MCF 10A (cell line): ENCODE results near the gene RAD51D. TPM values are rescaled to one million over a fixed set of nuclear protein-coding genes. Genes with fewer than 3 reads are reported as not detected.

Experiments
- BruUV-seq: library from RNA; stranded (reverse); fragments of 400-500 nt; replicated peaks from 2 replicates; lab custom pipeline; 2021; lab: Mats Ljungman, UMichigan
- CTCF ChIA-PET: fragments of 300-600 bp; sonication (Branson Sonifier 250); formaldehyde crosslinking; extraction: SDS; loops from one replicate; lab custom pipeline; 2021; ENCODE audit warnings: antibody characterized with exemption, inconsistent platforms; lab: Yijun Ruan, JAX
- POLR2A ChIA-PET: fragments of 300-600, 350-650 bp; sonication (Branson Sonifier 250); formaldehyde crosslinking; extraction: SDS; loops from one replicate; lab custom pipeline; 2020; ENCODE audit warnings: antibody characterized with exemption, inconsistent platforms; lab: Yijun Ruan, JAX
- DNase-seq: peaks from one replicate; pipeline ENCODE4 v3.0.0-alpha.2; 2018; ENCODE audit not compliant: unreplicated experiment
- H3K27ac Mint-ChIP-seq: one replicate; pipeline ENCODE4 v1.8.0; 2022; ENCODE audit warnings: mild to moderate bottlenecking, low read depth, mixed read lengths; ENCODE audit not compliant: unreplicated experiment
- H3K27me3 Mint-ChIP-seq: one replicate; pipeline ENCODE4 v1.8.0; 2022; ENCODE audit warnings: mixed read lengths; ENCODE audit not compliant: insufficient read depth, unreplicated experiment
- H3K36me3 Mint-ChIP-seq: one replicate; pipeline ENCODE4 v1.8.0; 2022; ENCODE audit warnings: mild to moderate bottlenecking, moderate library complexity, mixed read lengths; ENCODE audit not compliant: insufficient read depth, unreplicated experiment
- H3K4me1 Mint-ChIP-seq: one replicate; pipeline ENCODE4 v1.8.0; 2022; ENCODE audit warnings: mixed read lengths; ENCODE audit not compliant: insufficient read depth, unreplicated experiment
- H3K4me3 Mint-ChIP-seq: one replicate; pipeline ENCODE4 v1.8.0; 2022; ENCODE audit warnings: mild to moderate bottlenecking, moderate library complexity, mixed read lengths; ENCODE audit not compliant: unreplicated experiment
- H3K9me3 Mint-ChIP-seq: one replicate; pipeline ENCODE4 v1.8.0; 2022; ENCODE audit warnings: mixed read lengths; ENCODE audit not compliant: unreplicated experiment
- intact Hi-C: fragments of 100-400 bp; cut with micrococcal nuclease; formaldehyde crosslinking; loops from 2 replicates; pipeline ENCODE4 v1.14.1; 2022
- total RNA-seq: library from RNA; stranded (reverse); gene quantifications from 2 replicates; pipeline ENCODE4 v1.2.3, GENCODE V29; 2022
- TF ChIP-seq, protein P1 (sequence below): fragments of 200-600 bp; IDR thresholded peaks from one replicate; pipeline ENCODE4 v1.8.0; 2022; ENCODE audit warnings: antibody characterized with exemption, mild to moderate bottlenecking; ENCODE audit not compliant: unreplicated experiment

Gene RAD51D
- total RNA-seq, 1 experiment from 2014 or later = 13.0 TPM

DNA sequence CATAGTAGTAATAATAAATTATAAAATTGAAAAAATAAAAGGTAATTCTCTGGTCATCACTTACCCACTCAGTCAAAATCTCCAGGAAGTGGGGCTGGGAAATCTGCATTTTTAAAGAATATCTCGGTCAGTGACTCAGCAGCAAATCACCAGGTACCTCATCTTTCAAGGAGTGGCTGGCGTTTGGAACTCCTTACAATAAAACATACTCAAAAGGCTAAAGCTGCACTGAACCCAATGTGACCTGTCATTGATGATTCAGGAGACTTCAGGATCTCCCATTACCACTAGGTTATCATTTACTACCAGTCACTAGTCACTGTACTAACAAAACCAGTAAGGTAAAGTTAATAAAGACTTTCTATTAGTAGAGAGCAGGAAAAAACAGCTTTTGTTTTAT is 34.7 kb downstream of the RAD51D start:
- CTCF ChIA-PET = interaction anchor here (0.7 to 2.5 kb wide), 3 partner anchors 19 to 87 kb away, joined by 3 to 8 read pairs (median 3); no protein-coding TSS in a partner anchor
- Mint-ChIP-seq H3K4me3 (no peak overlapping the region), H3K36me3 (no peaks in the 10 kb centered on the region), H3K27ac (peak overlapping the region; percentile 67), H3K9me3 (no peaks in the 10 kb centered on the region), H3K27me3 (no peaks in the 10 kb centered on the region), H3K4me1 (peaks cover 21% of the 10 kb centered on the region)
- BruUV-seq = no TSS peak
- POLR2A ChIA-PET = interaction anchor here (1.1 to 9.8 kb wide), 4 partner anchors 10 to 123 kb away, joined by 3 to 119 read pairs (median 22); partner anchors contain the start of genes CCT6B, LIG3, RFFL and ZNF830
- peak; percentile 68 for DNase-seq
- intact Hi-C loops = loop anchor here (5.0 kb wide), 2 partner anchors 63 to 103 kb away; partner anchors contain the start of gene LIG3
- TF ChIP-seq, protein P1, sequence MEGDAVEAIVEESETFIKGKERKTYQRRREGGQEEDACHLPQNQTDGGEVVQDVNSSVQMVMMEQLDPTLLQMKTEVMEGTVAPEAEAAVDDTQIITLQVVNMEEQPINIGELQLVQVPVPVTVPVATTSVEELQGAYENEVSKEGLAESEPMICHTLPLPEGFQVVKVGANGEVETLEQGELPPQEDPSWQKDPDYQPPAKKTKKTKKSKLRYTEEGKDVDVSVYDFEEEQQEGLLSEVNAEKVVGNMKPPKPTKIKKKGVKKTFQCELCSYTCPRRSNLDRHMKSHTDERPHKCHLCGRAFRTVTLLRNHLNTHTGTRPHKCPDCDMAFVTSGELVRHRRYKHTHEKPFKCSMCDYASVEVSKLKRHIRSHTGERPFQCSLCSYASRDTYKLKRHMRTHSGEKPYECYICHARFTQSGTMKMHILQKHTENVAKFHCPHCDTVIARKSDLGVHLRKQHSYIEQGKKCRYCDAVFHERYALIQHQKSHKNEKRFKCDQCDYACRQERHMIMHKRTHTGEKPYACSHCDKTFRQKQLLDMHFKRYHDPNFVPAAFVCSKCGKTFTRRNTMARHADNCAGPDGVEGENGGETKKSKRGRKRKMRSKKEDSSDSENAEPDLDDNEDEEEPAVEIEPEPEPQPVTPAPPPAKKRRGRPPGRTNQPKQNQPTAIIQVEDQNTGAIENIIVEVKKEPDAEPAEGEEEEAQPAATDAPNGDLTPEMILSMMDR = no peak

DNA sequence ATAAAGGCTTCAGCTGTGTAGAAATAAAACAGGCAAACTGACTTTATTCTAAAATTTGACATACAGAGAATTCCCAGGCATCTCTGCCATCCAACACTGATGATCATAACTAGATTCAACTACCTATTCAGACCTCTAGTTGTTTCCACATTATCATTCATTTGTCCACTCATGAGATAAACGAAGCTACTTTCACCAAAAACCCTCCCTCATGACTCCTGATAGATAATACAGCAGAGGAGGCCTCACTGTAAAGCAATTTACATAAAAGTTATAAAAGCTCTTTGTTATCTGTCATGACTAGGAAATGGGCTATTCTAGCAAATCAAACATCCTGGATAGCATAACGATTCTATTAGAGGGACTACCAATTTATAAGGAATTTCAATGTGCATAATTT is 36.6 kb downstream of the RAD51D start:
- no peak overlapping the region for H3K4me3 Mint-ChIP-seq
- POLR2A ChIA-PET = interaction anchor here (0.7 to 9.8 kb wide), 9 partner anchors 9 to 496 kb away, joined by 3 to 119 read pairs (median 4); partner anchors contain the start of genes PEX12 and RFFL
- no peaks in the 10 kb centered on the region for H3K9me3 Mint-ChIP-seq
- peaks cover 28% of the 10 kb centered on the region for H3K4me1 Mint-ChIP-seq
- H3K27ac Mint-ChIP-seq = peak overlapping the region; percentile 25
- no TSS peak for BruUV-seq
- no peaks in the 10 kb centered on the region for H3K27me3 Mint-ChIP-seq
- TF ChIP-seq, protein P1 = no peak
- no peak for DNase-seq
- CTCF ChIA-PET = interaction anchor here (0.6 to 1.3 kb wide), 3 partner anchors 104 to 721 kb away, joined by 3 read pairs; no protein-coding TSS in a partner anchor
- intact Hi-C loops = no loop called here
- H3K36me3 Mint-ChIP-seq = no peaks in the 10 kb centered on the region

DNA sequence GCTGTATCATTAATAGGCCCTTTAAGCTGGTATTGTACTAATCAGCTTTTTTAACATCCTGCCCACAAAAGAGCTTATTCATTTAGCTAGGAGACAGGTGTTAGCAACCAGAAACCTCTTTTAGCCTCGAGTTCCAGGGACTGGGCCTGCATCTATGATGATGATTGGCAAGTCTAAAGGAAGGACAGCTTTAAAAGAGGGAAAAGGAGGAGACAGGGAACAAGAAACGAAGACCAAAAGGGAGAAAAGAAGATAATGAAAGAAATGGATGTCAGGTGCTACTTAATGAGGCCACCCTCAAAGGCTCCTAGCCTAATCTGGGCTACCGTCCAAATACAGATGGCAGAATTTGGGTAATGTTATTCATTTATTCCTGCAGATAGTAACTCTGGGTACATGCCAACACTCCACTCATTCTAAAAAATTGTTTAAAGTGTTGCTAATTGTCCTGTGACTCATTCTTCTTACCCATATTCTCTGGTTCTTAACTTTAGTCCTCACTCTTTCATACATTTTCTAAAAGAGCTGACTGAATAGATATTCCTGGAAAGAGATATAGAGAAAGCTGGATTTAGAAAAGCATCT is 37.5 kb downstream of the RAD51D start:
- Mint-ChIP-seq H3K27me3 (no peaks in the 10 kb centered on the region), H3K4me3 (no peak overlapping the region), H3K27ac (no peak overlapping the region), H3K4me1 (peaks cover 25% of the 10 kb centered on the region), H3K9me3 (no peaks in the 10 kb centered on the region), H3K36me3 (no peaks in the 10 kb centered on the region)
- TF ChIP-seq, protein P1 = no peak
- DNase-seq = peak; percentile 93
- intact Hi-C loops = no loop called here
- no TSS peak for BruUV-seq
- POLR2A ChIA-PET = interaction anchor here (0.6 to 9.8 kb wide), 11 partner anchors 10 to 827 kb away, joined by 3 to 119 read pairs (median 4); partner anchors contain the start of genes LIG3, PEX12 and RFFL
- CTCF ChIA-PET = interaction anchor here (0.5 to 1.3 kb wide), 3 partner anchors 34 to 103 kb away, joined by 3 to 4 read pairs (median 3); no protein-coding TSS in a partner anchor

DNA sequence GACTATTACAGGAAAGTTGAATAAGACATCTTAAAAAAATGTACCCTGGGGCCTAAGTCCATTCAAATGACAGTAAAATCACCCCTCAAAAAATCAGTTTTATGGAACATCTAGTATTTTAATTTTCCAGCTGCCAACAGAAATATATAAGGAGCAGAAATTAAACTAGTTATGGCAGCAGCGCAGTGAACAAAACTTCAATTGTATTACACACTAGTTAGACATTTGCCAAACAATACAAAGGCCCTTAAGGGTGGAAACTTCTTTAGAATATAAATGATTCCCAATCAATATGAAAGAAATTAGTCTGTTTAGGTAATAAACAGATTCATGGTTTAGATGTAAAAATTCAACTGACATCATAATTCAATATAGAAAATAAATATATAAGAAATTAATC is 38.0 kb downstream of the RAD51D start:
- Mint-ChIP-seq H3K4me3 (no peak overlapping the region), H3K36me3 (no peaks in the 10 kb centered on the region), H3K27me3 (no peaks in the 10 kb centered on the region), H3K4me1 (peaks cover 20% of the 10 kb centered on the region), H3K27ac (no peak overlapping the region), H3K9me3 (no peaks in the 10 kb centered on the region)
- ChIA-PET POLR2A (interaction anchor here (0.7 to 9.8 kb wide), 3 partner anchors 17 to 826 kb away, joined by 3 to 119 read pairs (median 4); partner anchors contain the start of genes LIG3 and RFFL), CTCF (interaction anchor here (0.5 to 0.7 kb wide), 2 partner anchors 34 to 56 kb away, joined by 3 to 4 read pairs; no protein-coding TSS in a partner anchor)
- DNase-seq = no peak
- intact Hi-C loops = no loop called here
- no TSS peak for BruUV-seq
- TF ChIP-seq, protein P1 = no peak
